Activated naive CD4-positive, alpha-beta T cell treated with anti-CD3 and anti-CD28 coated beads, Interleukin-2, amount 10 ng/mL, durations not matched to agents 7 days and 5 days (primary cell): ENCODE results near the gene MAZ.
A peak's percentile ranks its signal among the peaks of the same experiment; 100 is the strongest.
"Not testable (repeated sequence)": the region's sequence is repeated elsewhere in the genome, so short reads cannot be mapped to it uniquely, and the experiment has no call there.

Experiments
- CTCF ChIA-PET: fragments of 350-600 bp; sonication (Branson Sonifier 250); formaldehyde crosslinking; loops from one replicate; lab custom pipeline; 2021; ENCODE audit warnings: antibody characterized with exemption; lab: Charles Lee
- DNase-seq: peaks from one replicate; pipeline ENCODE4 v3.0.0-alpha.2; 2020
- H3K27ac Mint-ChIP-seq: one replicate; pipeline ENCODE4 v1.8.0; 2021; ENCODE audit warnings: mild to moderate bottlenecking, moderate library complexity, mixed read lengths
- H3K27me3 Mint-ChIP-seq: one replicate; pipeline ENCODE4 v1.8.0; 2021; ENCODE audit warnings: mild to moderate bottlenecking, mixed read lengths
- H3K36me3 Mint-ChIP-seq: one replicate; pipeline ENCODE4 v1.8.0; 2021; ENCODE audit warnings: mixed read lengths
- H3K4me1 Mint-ChIP-seq: one replicate; pipeline ENCODE4 v1.8.0; 2021; ENCODE audit warnings: mixed read lengths
- H3K4me3 Mint-ChIP-seq: one replicate; pipeline ENCODE4 v1.8.0; 2021; ENCODE audit warnings: mild to moderate bottlenecking, moderate library complexity, mixed read lengths
- H3K9me3 Mint-ChIP-seq: one replicate; pipeline ENCODE4 v1.8.0; 2021; ENCODE audit warnings: mixed read lengths

MAZ gene

GRCh38 chr16:29772330-29772729, 34.0 kb upstream of the MAZ start:
- not testable (repeated sequence) for H3K4me1 Mint-ChIP-seq, H3K27ac Mint-ChIP-seq, DNase-seq, H3K36me3 Mint-ChIP-seq, H3K9me3 Mint-ChIP-seq, H3K4me3 Mint-ChIP-seq
- peaks cover 23% of the 10 kb centered on the region for H3K27me3 Mint-ChIP-seq
- CTCF ChIA-PET: interaction anchor here (0.8 kb wide), 1 partner anchor 73 kb away, joined by 4 read pairs; no protein-coding TSS in a partner anchor

GRCh38 chr16:29774730-29775129, 31.6 kb upstream of the MAZ start:
- no peak for DNase-seq
- H3K36me3 Mint-ChIP-seq: no peaks in the 10 kb centered on the region
- H3K4me3 Mint-ChIP-seq: no peak overlapping the region
- no peak overlapping the region for H3K27ac Mint-ChIP-seq
- H3K27me3 Mint-ChIP-seq: peaks cover 44% of the 10 kb centered on the region
- H3K4me1 Mint-ChIP-seq: peaks cover 2% of the 10 kb centered on the region
- CTCF ChIA-PET: no interaction called here
- H3K9me3 Mint-ChIP-seq: no peaks in the 10 kb centered on the region

GRCh38 chr16:29775742-29776408, 30.5 kb upstream of the MAZ start:
- Mint-ChIP-seq H3K27ac (no peak overlapping the region), H3K9me3 (no peaks in the 10 kb centered on the region), H3K27me3 (peaks cover 53% of the 10 kb centered on the region), H3K36me3 (no peaks in the 10 kb centered on the region), H3K4me3 (no peak overlapping the region), H3K4me1 (no peaks in the 10 kb centered on the region)
- CTCF ChIA-PET: interaction anchor here (0.7 kb wide), 1 partner anchor 257 kb away, joined by 3 read pairs; no protein-coding TSS in a partner anchor
- DNase-seq: no peak

- Mint-ChIP-seq H3K9me3 (no peaks in the 10 kb centered on the region), H3K27me3 (peaks cover 64% of the 10 kb centered on the region), H3K27ac (no peak within 1 kb of the TSS), H3K4me1 (no peaks in the 10 kb centered on the region), H3K4me3 (no peak within 1 kb of the TSS), H3K36me3 (no peaks in the 10 kb centered on the region)
- CTCF ChIA-PET: interaction anchor here (1.2 kb wide), 1 partner anchor 16 kb away, joined by 4 read pairs; no protein-coding TSS in a partner anchor
- no peak for DNase-seq
Measured at GRCh38 chr16:29777576-29778350, 28.6 kb upstream of the MAZ start, which contains the start of gene ZG16. Gene ZG16, plus strand, starts transcription at chr16:29778256. Its CDS starts 1,011 bp downstream, at chr16:29779267.

GRCh38 chr16:29779474-29779873, 26.9 kb upstream of the MAZ start:
- Mint-ChIP-seq H3K27ac (no peak overlapping the region), H3K4me3 (no peak overlapping the region), H3K4me1 (peaks cover 9% of the 10 kb centered on the region), H3K36me3 (no peaks in the 10 kb centered on the region), H3K27me3 (peaks cover 62% of the 10 kb centered on the region), H3K9me3 (no peaks in the 10 kb centered on the region)
- CTCF ChIA-PET: interaction anchor here (1.1 kb wide), 1 partner anchor 10 kb away, joined by 3 read pairs; no protein-coding TSS in a partner anchor
- no peak for DNase-seq

GRCh38 chr16:29783094-29783953, 23.0 kb upstream of the MAZ start:
- peaks cover 41% of the 10 kb centered on the region for H3K27me3 Mint-ChIP-seq
- H3K36me3 Mint-ChIP-seq, H3K4me3 Mint-ChIP-seq, H3K27ac Mint-ChIP-seq, H3K9me3 Mint-ChIP-seq, DNase-seq: not testable (repeated sequence)
- CTCF ChIA-PET: interaction anchor here (0.9 to 4.0 kb wide), 4 partner anchors 24 to 82 kb away, joined by 3 to 27 read pairs (median 8); no protein-coding TSS in a partner anchor
- peaks cover 21% of the 10 kb centered on the region for H3K4me1 Mint-ChIP-seq

- peaks cover 33% of the 10 kb centered on the region for H3K27me3 Mint-ChIP-seq
- CTCF ChIA-PET: interaction anchor here (0.9 to 4.0 kb wide), 15 partner anchors 13 to 83 kb away, joined by 3 to 27 read pairs (median 6); partner anchors contain the start of gene PAGR1
- peaks cover 27% of the 10 kb centered on the region for H3K4me1 Mint-ChIP-seq
- no peak overlapping the region for H3K27ac Mint-ChIP-seq
- no peaks in the 10 kb centered on the region for H3K9me3 Mint-ChIP-seq
- DNase-seq: peak; percentile 46
- H3K36me3 Mint-ChIP-seq: no peaks in the 10 kb centered on the region
- no peak overlapping the region for H3K4me3 Mint-ChIP-seq
Measured at GRCh38 chr16:29784157-29784556, 22.2 kb upstream of the MAZ start.

- Mint-ChIP-seq H3K4me3 (peak overlapping the region; percentile 25), H3K27me3 (peaks cover 24% of the 10 kb centered on the region), H3K36me3 (no peaks in the 10 kb centered on the region), H3K4me1 (peaks cover 31% of the 10 kb centered on the region), H3K9me3 (no peaks in the 10 kb centered on the region), H3K27ac (peak overlapping the region; percentile 50)
- CTCF ChIA-PET: interaction anchor here (0.6 to 4.0 kb wide), 17 partner anchors 8 to 84 kb away, joined by 3 to 27 read pairs (median 6); partner anchors contain the start of gene PAGR1
- DNase-seq: peak; percentile 79
Measured at GRCh38 chr16:29784901-29785500, 21.3 kb upstream of the MAZ start.

- DNase-seq, H3K27ac Mint-ChIP-seq, H3K4me3 Mint-ChIP-seq, H3K27me3 Mint-ChIP-seq, H3K9me3 Mint-ChIP-seq: not testable (repeated sequence)
- Mint-ChIP-seq H3K36me3 (peaks cover 13% of the 10 kb centered on the region), H3K4me1 (peaks cover 45% of the 10 kb centered on the region)
- CTCF ChIA-PET: interaction anchor here (1.0 to 4.0 kb wide), 3 partner anchors 49 to 86 kb away, joined by 4 to 27 read pairs (median 13); no protein-coding TSS in a partner anchor
Measured at GRCh38 chr16:29787155-29787554, 19.2 kb upstream of the MAZ start.

GRCh38 chr16:29789775-29790182, 16.6 kb upstream of the MAZ start:
- H3K36me3 Mint-ChIP-seq: peaks cover 33% of the 10 kb centered on the region
- CTCF ChIA-PET: interaction anchor here (0.5 to 2.3 kb wide), 16 partner anchors 9 to 245 kb away, joined by 3 to 17 read pairs (median 4); partner anchors contain the start of gene PAGR1
- H3K27ac Mint-ChIP-seq: peak overlapping the region; percentile 96
- H3K4me1 Mint-ChIP-seq: peaks cover 55% of the 10 kb centered on the region
- no peaks in the 10 kb centered on the region for H3K9me3 Mint-ChIP-seq
- DNase-seq: no peak
- peak overlapping the region; percentile 96 for H3K4me3 Mint-ChIP-seq
- no peaks in the 10 kb centered on the region for H3K27me3 Mint-ChIP-seq

GRCh38 chr16:29790183-29790948, 16.0 kb upstream of the MAZ start, which contains the start of gene KIF22:
Gene KIF22, plus strand, starts transcription at chr16:29790751. Its CDS starts 9 bp downstream, at chr16:29790760.
- CTCF ChIA-PET: interaction anchor here (0.5 to 2.3 kb wide), 20 partner anchors 9 to 244 kb away, joined by 3 to 17 read pairs (median 4); partner anchors contain the start of gene PAGR1
- peaks cover 39% of the 10 kb centered on the region for H3K36me3 Mint-ChIP-seq
- no peaks in the 10 kb centered on the region for H3K27me3 Mint-ChIP-seq
- DNase-seq: peak; percentile 100
- H3K9me3 Mint-ChIP-seq: no peaks in the 10 kb centered on the region
- H3K4me1 Mint-ChIP-seq: peaks cover 55% of the 10 kb centered on the region
- peak within 1 kb of the TSS; percentile 96 for H3K27ac Mint-ChIP-seq
- peak within 1 kb of the TSS; percentile 96 for H3K4me3 Mint-ChIP-seq
